ENCODE results near the gene GEN1.

GRCh38 chr2:17800693-17801458 lies 46.9 kb downstream of the GEN1 start:
- TF ChIP-seq EP300 (IDR thresholded peaks at IDR 0.05) = no peak
- no peak for TF ChIP-seq CTCF (IDR thresholded peaks at IDR 0.05)

All from ovary (tissue), 3 donors.